Measurements from ENCODE around the gene ELP4.

The ELP4 gene

GRCh38 chr11:31809857-31810778 lies 300.6 kb downstream of the ELP4 start:
- no peak for DNase-seq (ENCODE audit: low read depth in 2 of 2)

- DNase-seq (ENCODE audit: low read depth in 2 of 2): no peak
These were observed 301.4 kb downstream of the ELP4 start, which contains the start of gene PAX6 for GRCh38 chr11:31810779-31811647. Gene PAX6 (minus strand): TSS chr11:31811322. CDS start chr11:31806411, 4,911 bp downstream.

GRCh38 chr11:31812383-31813381 lies 303.1 kb downstream of the ELP4 start:
- DNase-seq (ENCODE audit: low read depth in 2 of 2): no peak

- DNase-seq (ENCODE audit: low read depth in 2 of 2): no peak
These were observed 304.0 kb downstream of the ELP4 start for GRCh38 chr11:31813391-31814175.

GRCh38 chr11:31814176-31814868 lies 304.8 kb downstream of the ELP4 start:
- no peak for DNase-seq (ENCODE audit: low read depth in 2 of 2)

GRCh38 chr11:31815711-31816467 lies 306.3 kb downstream of the ELP4 start:
- no peak for DNase-seq (ENCODE audit: low read depth in 2 of 2)

- no peak for DNase-seq (ENCODE audit: low read depth in 2 of 2)
These were observed 307.0 kb downstream of the ELP4 start for GRCh38 chr11:31816468-31817053.

GRCh38 chr11:31817054-31817620 lies 307.6 kb downstream of the ELP4 start:
- DNase-seq (ENCODE audit: low read depth in 2 of 2): no peak

- no peak for DNase-seq (ENCODE audit: low read depth in 2 of 2)
These were observed 308.3 kb downstream of the ELP4 start for GRCh38 chr11:31817621-31818424.

- no peak for DNase-seq (ENCODE audit: low read depth in 2 of 2)
These were observed 308.8 kb downstream of the ELP4 start for GRCh38 chr11:31818425-31818755.

GRCh38 chr11:31818874-31819331 lies 309.3 kb downstream of the ELP4 start:
- no peak for DNase-seq (ENCODE audit: low read depth in 2 of 2)

- no peak for DNase-seq (ENCODE audit: low read depth in 2 of 2)
These were observed 310.3 kb downstream of the ELP4 start for GRCh38 chr11:31819621-31820437.

GRCh38 chr11:31820438-31820818 lies 310.9 kb downstream of the ELP4 start:
- no peak for DNase-seq (ENCODE audit: low read depth in 2 of 2)

- DNase-seq (ENCODE audit: low read depth in 2 of 2): no peak
These were observed 311.7 kb downstream of the ELP4 start for GRCh38 chr11:31821235-31821764.

GRCh38 chr11:31821766-31822165 lies 312.2 kb downstream of the ELP4 start:
- DNase-seq (ENCODE audit: low read depth in 2 of 2): no peak

- no peak for DNase-seq (ENCODE audit: low read depth in 2 of 2)
These were observed 312.8 kb downstream of the ELP4 start for GRCh38 chr11:31822175-31822926.

All from stimulated activated CD8-positive, alpha-beta memory T cell treated with anti-CD3 and anti-CD28 coated beads, Interleukin-2, amount 100 ng/mL, for 48 hours (primary cell).